Adipocyte (in vitro differentiated cells): ENCODE measurements around the gene PYROXD2.
A peak's percentile ranks its signal among the peaks of the same experiment; 100 is the strongest.

ENCODE experiments used
- DNase-seq: peaks from one replicate; pipeline ENCODE4 v3.0.0-alpha.2; 2015; ENCODE audit warnings: low read depth
- H3K27me3 ChIP-seq: replicated peaks from 2 replicates; pipeline ENCODE4 v1.7.0; 2013; ENCODE audit warnings: mild to moderate bottlenecking, low read length, moderate library complexity; ENCODE audit not compliant: control insufficient read depth, insufficient read depth
- H3K36me3 ChIP-seq: 2 replicates; pipeline ENCODE4 v1.7.0; 2013; ENCODE audit warnings: low read length, mild to moderate bottlenecking, moderate library complexity; ENCODE audit not compliant: control insufficient read depth, insufficient read depth, severe bottlenecking
- H3K4me1 ChIP-seq: 2 replicates; pipeline ENCODE4 v1.7.0; 2013; ENCODE audit warnings: mild to moderate bottlenecking, low read length, moderate library complexity; ENCODE audit not compliant: control insufficient read depth, insufficient read depth
- H3K4me3 ChIP-seq: 2 replicates; pipeline ENCODE4 v1.7.0; 2013; ENCODE audit warnings: mild to moderate bottlenecking, low read length, moderate library complexity
- H3K9ac ChIP-seq: 2 replicates; pipeline ENCODE4 v1.7.0; 2013; ENCODE audit warnings: mild to moderate bottlenecking, low read length, moderate library complexity
- H3K9me3 ChIP-seq: 2 replicates; pipeline ENCODE4 v1.7.0; 2013; ENCODE audit warnings: mild to moderate bottlenecking, low read length, moderate library complexity; ENCODE audit not compliant: control insufficient read depth

Gene PYROXD2

DNA sequence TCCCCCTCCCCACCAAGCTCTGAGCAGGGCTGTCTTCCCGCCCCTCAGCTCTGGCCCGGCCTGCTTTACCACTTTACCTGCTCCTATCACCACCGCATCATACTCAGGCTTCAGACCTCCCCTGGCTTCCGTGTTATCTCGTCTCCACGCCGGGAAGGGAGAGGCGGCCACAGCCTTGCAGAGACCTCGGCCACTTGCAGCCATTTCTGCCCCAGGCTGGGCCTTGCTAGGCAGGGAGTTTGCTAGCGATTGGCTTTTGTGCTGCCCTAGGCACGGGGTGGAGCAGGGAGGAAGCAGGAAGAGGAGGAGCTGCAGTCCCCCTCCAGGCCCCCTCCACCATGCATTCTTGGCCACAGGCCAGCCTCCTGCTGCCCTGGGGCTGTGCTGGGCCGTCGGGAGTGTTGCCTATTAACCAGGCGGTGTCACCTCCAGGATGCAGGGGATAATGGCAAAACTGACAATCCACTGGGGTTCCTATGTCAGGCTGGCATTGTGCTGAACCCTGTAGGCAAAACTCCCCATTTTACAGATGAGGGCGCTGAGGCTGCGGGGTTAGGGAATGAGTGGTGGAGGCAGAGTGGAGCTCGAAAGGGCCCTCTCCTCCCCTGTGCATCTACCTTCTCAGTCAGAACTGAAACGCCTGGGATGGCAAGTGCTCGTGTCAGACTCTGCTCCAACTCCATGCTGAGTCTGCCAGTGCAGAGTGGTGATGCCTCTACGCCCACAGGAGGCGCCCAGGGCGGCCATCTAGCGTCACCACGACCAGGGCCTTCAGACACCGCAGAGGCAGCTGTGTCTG, at the start of gene PYROXD2:
Gene PYROXD2, minus strand, starts transcription at position 251 of the 799 bp plus-strand sequence. Its CDS starts 47 bp downstream, at position 204.
- H3K4me1 ChIP-seq: peaks cover 29% of the 10 kb centered on the region
- no peaks in the 10 kb centered on the region for H3K9me3 ChIP-seq
- peak within 1 kb of the TSS; percentile 88 for H3K9ac ChIP-seq
- H3K36me3 ChIP-seq: peaks cover 37% of the 10 kb centered on the region
- peak within 1 kb of the TSS; percentile 84 for H3K4me3 ChIP-seq
- H3K27me3 ChIP-seq: no peaks in the 10 kb centered on the region
- DNase-seq: peak; percentile 91

DNA sequence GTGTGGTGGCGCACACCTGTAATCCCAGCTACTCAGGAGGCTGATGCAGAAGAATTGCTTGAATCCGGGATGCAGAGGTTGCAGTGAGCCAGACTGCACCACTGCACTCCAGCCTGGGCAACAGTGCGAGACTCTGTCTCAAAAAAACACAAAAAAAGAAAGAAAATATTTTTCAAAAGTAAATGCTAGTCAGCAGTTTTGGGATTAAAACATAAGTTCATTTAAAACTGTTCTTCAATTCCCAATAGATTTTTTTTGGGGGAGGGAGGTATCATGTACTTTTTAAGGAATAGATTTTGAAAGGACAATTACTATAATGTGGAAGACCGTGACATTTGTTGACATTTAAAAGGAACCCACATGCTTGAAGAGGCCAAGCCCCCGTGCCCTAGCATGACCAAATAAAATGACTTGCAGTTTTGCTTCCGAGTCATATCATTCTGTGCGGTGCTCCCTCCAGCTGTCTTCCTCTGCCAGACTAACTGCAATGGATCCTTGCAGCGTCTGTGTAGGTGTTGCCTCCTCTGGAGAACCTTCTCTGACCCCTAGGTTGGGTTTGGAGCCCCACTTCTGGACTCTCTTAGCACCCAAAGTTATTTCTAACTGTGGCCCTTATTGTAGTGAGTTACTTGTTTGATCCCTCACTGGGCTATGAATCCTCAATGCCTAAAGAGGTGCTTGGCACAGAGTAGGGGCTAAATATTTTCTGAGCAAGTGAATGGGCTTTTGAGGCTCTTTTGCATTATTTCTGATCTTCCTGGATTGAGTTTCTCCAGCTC, 49.2 kb upstream of the PYROXD2 start:
- peaks cover 30% of the 10 kb centered on the region for H3K4me1 ChIP-seq
- H3K36me3 ChIP-seq: no peaks in the 10 kb centered on the region
- DNase-seq: no peak
- no peak overlapping the region for H3K9ac ChIP-seq
- H3K9me3 ChIP-seq: no peaks in the 10 kb centered on the region
- H3K4me3 ChIP-seq: no peak overlapping the region
- H3K27me3 ChIP-seq: no peaks in the 10 kb centered on the region

DNA sequence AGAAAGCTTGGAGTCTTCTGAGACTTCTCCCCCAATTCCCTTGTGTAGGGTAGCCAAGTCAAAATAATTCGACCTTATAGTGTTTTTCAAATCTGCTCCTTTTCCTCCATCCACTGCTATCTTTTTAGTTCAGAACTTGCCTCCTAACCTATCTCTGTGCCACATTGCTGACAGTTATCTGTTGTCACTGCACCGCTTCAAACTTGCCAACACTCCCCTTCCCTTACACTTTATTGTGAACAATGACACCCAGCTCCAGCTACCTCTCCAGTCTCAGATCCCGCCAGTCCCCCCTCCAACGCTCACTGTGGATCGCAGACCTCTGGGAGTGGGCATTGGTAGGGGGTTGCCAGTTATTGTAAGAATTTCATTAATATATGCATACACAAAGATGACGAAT, 48.0 kb upstream of the PYROXD2 start:
- H3K9ac ChIP-seq: no peak overlapping the region
- no peaks in the 10 kb centered on the region for H3K36me3 ChIP-seq
- no peaks in the 10 kb centered on the region for H3K9me3 ChIP-seq
- DNase-seq: no peak
- H3K27me3 ChIP-seq: no peaks in the 10 kb centered on the region
- H3K4me3 ChIP-seq: no peak overlapping the region
- H3K4me1 ChIP-seq: peaks cover 20% of the 10 kb centered on the region

DNA sequence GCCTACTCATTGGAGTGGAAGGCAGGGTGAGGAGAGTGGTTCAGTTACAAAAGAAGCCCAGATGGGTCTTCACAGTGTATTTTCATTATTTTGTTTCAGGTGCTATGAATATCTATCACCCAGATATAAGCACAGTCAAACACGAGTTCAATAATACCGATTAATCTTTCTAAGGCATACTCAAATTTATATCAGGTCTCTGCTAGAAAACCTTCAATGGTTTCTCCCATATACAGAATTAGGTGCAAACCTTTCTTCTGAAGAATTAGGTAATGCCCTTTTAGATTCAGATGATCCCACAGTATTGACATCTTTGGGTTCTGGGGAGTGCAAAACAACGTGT, 46.5 kb upstream of the PYROXD2 start:
- Histone ChIP-seq H3K9ac (no peak overlapping the region), H3K4me3 (no peak overlapping the region), H3K9me3 (no peaks in the 10 kb centered on the region), H3K36me3 (no peaks in the 10 kb centered on the region), H3K27me3 (no peaks in the 10 kb centered on the region), H3K4me1 (peaks cover 16% of the 10 kb centered on the region)
- DNase-seq: no peak

DNA sequence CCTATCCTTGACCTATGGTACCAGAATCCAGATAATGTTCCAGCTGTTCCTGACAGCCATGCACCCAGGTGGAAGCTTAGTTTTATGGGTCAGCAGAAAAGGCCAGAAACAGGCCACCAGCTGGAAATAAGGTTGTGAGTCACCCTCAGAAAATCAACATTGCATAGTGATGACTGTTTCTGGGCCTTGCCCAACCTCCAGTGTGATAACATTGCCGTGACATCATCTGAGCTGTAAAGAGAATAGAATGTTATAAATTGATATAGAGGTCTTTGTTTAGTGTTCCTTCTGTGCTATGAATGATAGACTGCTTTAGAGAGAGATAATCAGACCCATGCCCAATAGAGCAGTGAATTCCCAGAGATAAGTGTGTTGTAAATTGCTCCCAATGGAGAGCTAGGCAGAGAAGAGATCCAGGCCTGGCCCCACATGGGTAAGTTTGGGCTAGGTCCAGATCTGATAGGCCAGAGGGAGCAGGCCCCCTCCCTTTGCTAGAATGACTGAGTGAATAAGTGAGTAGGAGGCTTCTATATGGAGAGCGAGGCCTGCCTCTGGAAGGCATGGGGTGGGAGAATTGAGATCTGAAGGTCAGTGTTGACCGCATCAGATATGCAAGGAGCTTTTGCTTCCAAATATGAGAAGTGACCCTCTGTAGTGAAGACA, 46.0 kb upstream of the PYROXD2 start:
- no peaks in the 10 kb centered on the region for H3K27me3 ChIP-seq
- H3K36me3 ChIP-seq: no peaks in the 10 kb centered on the region
- peak; percentile 93 for DNase-seq
- H3K4me1 ChIP-seq: peaks cover 16% of the 10 kb centered on the region
- H3K9me3 ChIP-seq: no peaks in the 10 kb centered on the region
- no peak overlapping the region for H3K4me3 ChIP-seq
- no peak overlapping the region for H3K9ac ChIP-seq

DNA sequence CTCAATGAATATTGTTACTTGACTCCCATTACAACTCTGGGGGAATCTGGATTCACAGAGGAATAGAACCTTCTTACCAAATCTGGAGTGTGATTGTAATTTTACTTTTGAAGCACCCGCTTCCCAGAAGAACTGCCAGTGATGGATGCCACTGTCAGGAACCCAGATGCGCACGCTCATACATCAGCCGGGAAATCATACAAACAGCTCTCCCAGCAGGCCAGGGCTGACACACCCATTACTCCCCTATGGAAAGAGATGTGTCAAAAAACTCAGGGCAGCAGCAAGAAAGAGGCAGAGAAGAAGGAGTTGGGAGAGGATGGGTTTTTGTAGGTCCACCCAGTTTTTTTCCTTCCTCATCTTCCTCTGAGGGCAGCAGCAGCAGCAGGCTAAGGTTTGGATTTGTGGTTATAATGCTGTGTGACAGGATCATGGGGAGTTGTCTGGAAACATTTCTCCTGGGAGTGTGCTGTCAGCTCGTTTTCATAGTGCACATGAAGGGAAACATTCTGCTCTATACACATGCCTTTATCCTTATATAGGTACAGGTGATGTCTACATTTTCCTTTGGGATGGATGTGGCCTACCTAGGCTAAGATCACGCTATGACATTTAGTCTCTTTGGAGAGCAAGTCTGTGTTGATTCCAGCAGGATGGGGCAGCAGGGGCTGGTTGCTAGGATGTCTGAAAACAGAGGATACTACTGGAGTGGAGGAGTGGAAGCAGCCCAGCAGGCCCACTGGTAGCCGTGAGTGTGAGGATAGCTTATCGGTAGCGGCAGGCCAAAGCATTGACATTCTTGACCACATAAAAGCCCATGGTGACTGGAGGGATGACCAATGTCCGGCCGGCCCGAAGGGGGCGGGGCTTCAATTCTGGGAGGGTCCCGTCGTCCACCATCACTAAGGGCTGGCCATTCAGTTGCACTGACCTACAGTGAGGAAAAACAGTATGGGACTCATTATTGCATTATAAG, 44.1 kb upstream of the PYROXD2 start:
- Histone ChIP-seq H3K9me3 (no peaks in the 10 kb centered on the region), H3K4me1 (peaks cover 16% of the 10 kb centered on the region), H3K27me3 (no peaks in the 10 kb centered on the region), H3K36me3 (no peaks in the 10 kb centered on the region), H3K9ac (no peak overlapping the region), H3K4me3 (no peak overlapping the region)
- DNase-seq: no peak

DNA sequence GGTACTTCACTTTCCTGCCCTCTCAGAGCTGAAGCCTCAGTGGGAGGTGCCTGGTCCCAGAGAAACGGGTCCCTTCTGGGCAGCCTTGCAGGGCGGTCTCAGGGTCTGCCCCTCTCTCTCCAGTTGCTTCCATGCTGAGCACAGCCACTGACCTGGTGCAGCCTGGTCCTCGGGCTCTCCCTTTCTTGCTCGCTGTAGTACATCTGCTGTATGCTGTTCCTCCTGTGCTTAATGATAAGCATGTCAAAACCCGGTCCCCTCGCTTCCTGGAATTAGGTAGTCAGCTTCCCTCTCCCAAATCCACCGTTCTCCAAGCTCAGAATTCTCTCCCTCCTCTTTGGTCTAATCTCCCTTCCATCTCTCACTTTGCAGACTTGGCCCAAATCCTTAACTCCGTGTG, 42.7 kb upstream of the PYROXD2 start:
- no peaks in the 10 kb centered on the region for H3K27me3 ChIP-seq
- H3K4me1 ChIP-seq: peaks cover 16% of the 10 kb centered on the region
- H3K36me3 ChIP-seq: no peaks in the 10 kb centered on the region
- H3K4me3 ChIP-seq: no peak overlapping the region
- no peak overlapping the region for H3K9ac ChIP-seq
- H3K9me3 ChIP-seq: no peaks in the 10 kb centered on the region
- no peak for DNase-seq

DNA sequence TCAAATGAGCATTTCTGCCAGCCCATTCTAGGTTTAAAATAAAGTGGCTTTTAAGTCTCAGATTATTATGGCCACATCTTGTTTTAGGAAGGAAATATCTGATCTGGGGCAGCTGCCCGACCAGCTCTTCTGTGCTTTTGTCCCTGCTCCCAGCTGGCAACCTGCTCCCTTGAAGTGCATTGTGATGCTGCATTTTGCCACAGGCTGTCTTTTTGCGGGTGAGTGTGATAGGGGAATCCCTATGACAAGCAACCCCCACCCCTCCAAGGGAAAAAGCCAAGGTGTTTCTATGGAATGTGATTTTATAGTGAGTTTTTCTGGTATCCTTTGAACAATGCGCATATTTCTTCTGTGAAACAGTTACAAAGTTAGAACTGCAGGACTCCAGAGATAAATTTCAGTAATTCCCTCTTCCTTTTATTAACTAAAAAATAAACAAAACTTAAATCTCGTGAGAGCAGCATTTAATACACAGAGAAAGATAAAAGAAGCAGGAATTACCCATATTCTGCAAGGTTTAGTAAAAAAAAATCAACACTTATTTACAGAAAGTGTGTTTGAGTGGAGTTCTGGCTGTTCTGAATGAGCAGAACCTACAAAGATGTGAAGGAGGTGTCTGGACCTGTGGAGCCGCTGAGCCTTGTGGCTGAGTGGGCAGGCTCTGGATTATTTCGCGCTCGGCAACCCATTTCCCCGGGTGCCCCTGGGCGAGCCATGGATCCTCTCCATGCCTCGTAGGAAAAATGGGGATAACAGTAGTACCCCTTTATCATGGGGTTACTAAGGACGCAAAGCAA, 41.9 kb upstream of the PYROXD2 start:
- no peaks in the 10 kb centered on the region for H3K27me3 ChIP-seq
- no peak overlapping the region for H3K4me3 ChIP-seq
- no peak overlapping the region for H3K9ac ChIP-seq
- H3K4me1 ChIP-seq: peaks cover 16% of the 10 kb centered on the region
- H3K36me3 ChIP-seq: no peaks in the 10 kb centered on the region
- H3K9me3 ChIP-seq: no peaks in the 10 kb centered on the region
- no peak for DNase-seq

DNA sequence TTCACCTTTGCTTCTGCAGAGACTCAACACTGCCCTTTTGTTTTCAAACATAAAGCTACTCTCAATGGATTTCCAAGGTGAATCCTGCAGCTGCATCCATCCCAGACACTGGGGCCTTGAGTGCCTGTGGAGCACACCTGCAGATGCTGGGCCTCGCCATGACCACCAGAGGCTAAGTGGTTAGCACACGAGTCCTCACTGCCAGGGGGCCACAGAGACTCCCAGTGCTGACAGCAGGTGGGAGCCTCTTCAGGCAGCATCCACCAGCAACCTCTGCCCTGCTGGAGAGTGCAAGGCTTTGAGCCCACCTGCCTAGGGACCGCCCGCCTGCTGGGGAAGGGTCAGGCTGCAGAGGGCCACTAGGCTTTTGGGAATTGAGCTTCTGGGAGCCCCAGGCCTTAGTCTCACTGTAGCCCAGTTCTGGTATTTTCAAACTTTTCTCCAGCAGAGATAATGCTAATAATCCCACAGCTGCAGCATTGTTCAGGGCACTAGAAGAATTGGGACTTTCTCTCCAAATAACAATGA, 41.1 kb upstream of the PYROXD2 start:
- Histone ChIP-seq H3K27me3 (no peaks in the 10 kb centered on the region), H3K36me3 (no peaks in the 10 kb centered on the region), H3K4me3 (no peak overlapping the region), H3K4me1 (peaks cover 9% of the 10 kb centered on the region), H3K9ac (no peak overlapping the region), H3K9me3 (no peaks in the 10 kb centered on the region)
- no peak for DNase-seq

DNA sequence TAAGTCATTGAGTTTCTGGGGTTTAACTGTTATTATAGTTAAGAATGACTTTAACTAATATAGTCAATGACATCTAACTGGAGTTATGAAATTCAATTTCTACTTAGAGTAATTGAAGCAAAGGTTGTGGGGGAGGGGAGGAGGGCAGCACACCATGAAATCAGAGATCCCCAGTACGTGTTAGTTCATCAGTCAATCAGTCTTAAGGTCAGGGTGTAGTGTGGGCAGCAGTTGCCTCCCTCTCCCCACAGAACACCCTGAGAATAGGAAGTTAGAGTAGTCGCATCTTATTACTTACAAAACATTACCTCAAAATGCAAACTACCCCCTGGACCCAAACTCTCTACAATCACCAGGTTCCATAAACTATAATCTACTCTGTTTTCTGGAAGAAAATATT, 38.7 kb upstream of the PYROXD2 start:
- H3K36me3 ChIP-seq: no peaks in the 10 kb centered on the region
- no peaks in the 10 kb centered on the region for H3K4me1 ChIP-seq
- H3K9me3 ChIP-seq: no peaks in the 10 kb centered on the region
- H3K4me3 ChIP-seq: no peak overlapping the region
- no peak overlapping the region for H3K9ac ChIP-seq
- DNase-seq: no peak
- H3K27me3 ChIP-seq: no peaks in the 10 kb centered on the region
